GM08714 (cell line): ENCODE results near the gene NRXN2.
"Not testable (repeated sequence)": the region's sequence is repeated elsewhere in the genome, so short reads cannot be mapped to it uniquely, and the experiment has no call there.

Source experiments
- H3K4me3 ChIP-seq: fragments of 200-500 bp; sonication (Bioruptor generic); 2 replicates; pipeline ENCODE4 v1.5.1; 2014; ENCODE audit warnings: mild to moderate bottlenecking, low read length, inconsistent platforms
- ZNF274 ChIP-seq: IDR thresholded peaks from 2 replicates; pipeline ENCODE4 v1.6.1; 2012; ENCODE audit warnings: mild to moderate bottlenecking, low read depth, low read length

NRXN2 gene

GRCh38 chr11:64561984-64562722 lies 160.8 kb downstream of the NRXN2 start:
- TF ChIP-seq ZNF274, result no peak
- H3K4me3 ChIP-seq, result no peak overlapping the region

GRCh38 chr11:64561429-64561828 lies 161.6 kb downstream of the NRXN2 start:
- not testable (repeated sequence) for H3K4me3 ChIP-seq

- H3K4me3 ChIP-seq, result no peak overlapping the region
- no peak for TF ChIP-seq ZNF274
Measured at GRCh38 chr11:64560941-64561340, 162.1 kb downstream of the NRXN2 start.

GRCh38 chr11:64560139-64560771 lies 162.7 kb downstream of the NRXN2 start:
- TF ChIP-seq ZNF274, result no peak
- no peak overlapping the region for H3K4me3 ChIP-seq

- TF ChIP-seq ZNF274, result no peak
- H3K4me3 ChIP-seq, result no peak overlapping the region
Measured at GRCh38 chr11:64559351-64560138, 163.5 kb downstream of the NRXN2 start.

- no peak overlapping the region for H3K4me3 ChIP-seq
- no peak for TF ChIP-seq ZNF274
Measured at GRCh38 chr11:64558869-64559268, 164.1 kb downstream of the NRXN2 start.

- TF ChIP-seq ZNF274, result no peak
- no peak overlapping the region for H3K4me3 ChIP-seq
Measured at GRCh38 chr11:64558065-64558745, 164.8 kb downstream of the NRXN2 start.

GRCh38 chr11:64556721-64557250 lies 166.2 kb downstream of the NRXN2 start:
- no peak for TF ChIP-seq ZNF274
- H3K4me3 ChIP-seq, result no peak overlapping the region
